ENCODE results near the gene SLC41A1. TPM values are rescaled to one million over a fixed set of nuclear protein-coding genes. Genes with fewer than 3 reads are reported as not detected.

The SLC41A1 gene
- total and polyA plus RNA-seq, 9 of the 15 experiments (the other 6 are each of a cell fraction or from before 2014, with no cell fraction given), result 4.1 to 29.3 (median 11.4) TPM

DNA sequence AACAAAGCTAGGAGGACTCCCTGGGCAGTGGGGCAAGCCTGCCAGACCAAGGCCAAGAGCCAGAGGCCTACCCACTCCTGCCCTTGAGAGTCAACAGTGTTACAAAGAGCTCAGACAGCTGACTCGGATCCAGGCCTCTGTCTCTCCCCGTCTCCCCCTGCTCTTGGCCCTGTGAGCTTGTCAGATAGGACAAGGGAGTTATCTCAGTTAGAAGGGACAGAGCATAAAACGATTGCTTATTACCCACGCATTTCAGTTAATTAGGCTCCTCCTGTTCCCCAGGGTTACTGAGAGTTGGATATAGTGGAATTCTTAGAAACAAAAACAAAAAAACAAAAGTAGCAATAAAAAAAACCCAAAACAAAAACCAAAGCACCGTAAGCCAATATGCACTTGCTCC, 1.3 kb downstream of the SLC41A1 start (continued):
- TF ChIP-seq, protein P1, sequence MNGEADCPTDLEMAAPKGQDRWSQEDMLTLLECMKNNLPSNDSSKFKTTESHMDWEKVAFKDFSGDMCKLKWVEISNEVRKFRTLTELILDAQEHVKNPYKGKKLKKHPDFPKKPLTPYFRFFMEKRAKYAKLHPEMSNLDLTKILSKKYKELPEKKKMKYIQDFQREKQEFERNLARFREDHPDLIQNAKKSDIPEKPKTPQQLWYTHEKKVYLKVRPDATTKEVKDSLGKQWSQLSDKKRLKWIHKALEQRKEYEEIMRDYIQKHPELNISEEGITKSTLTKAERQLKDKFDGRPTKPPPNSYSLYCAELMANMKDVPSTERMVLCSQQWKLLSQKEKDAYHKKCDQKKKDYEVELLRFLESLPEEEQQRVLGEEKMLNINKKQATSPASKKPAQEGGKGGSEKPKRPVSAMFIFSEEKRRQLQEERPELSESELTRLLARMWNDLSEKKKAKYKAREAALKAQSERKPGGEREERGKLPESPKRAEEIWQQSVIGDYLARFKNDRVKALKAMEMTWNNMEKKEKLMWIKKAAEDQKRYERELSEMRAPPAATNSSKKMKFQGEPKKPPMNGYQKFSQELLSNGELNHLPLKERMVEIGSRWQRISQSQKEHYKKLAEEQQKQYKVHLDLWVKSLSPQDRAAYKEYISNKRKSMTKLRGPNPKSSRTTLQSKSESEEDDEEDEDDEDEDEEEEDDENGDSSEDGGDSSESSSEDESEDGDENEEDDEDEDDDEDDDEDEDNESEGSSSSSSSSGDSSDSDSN (IDR thresholded peaks at IDR 0.05; ENCODE audit: borderline replicate concordance in 1 of 2, low read depth in 2 of 2, low read length in 2 of 2), result peak in 1 of 2 experiments; percentile 74; a peak in 1 of 4 replicates
- peak; percentile 58; the same call in 1 of the 2 replicates for TF ChIP-seq SMARCE1 (IDR thresholded peaks at IDR 0.05)
- TF ChIP-seq ZNF436 (CRISPR knock-in tag; IDR thresholded peaks at IDR 0.05), result no peak
- no peak for TF ChIP-seq SPI1 (IDR thresholded peaks at IDR 0.05; ENCODE audit: borderline replicate concordance, low read depth, low read length)
- TF ChIP-seq FOXA3 (CRISPR knock-in tag; conservative IDR thresholded peaks at IDR 0.05 in 1 of 2, IDR thresholded peaks at IDR 0.05 in 1 of 2), result 0 out of 4 replicates have a peak, but pooled peaks of 1 of the 2 experiments have one; percentile 32
- TF ChIP-seq TEAD4 (IDR thresholded peaks at IDR 0.05; ENCODE audit: low read length), result peak; percentile 88
- no peak for TF ChIP-seq TEAD4 (CRISPR knock-in tag; IDR thresholded peaks at IDR 0.05; ENCODE audit: borderline replicate concordance)
- TF ChIP-seq MTA3 (IDR thresholded peaks at IDR 0.05; ENCODE audit: borderline replicate concordance), result peak; percentile 62; the same call in 1 of the 2 replicates
- TF ChIP-seq GATA2 (CRISPR knock-in tag; IDR thresholded peaks at IDR 0.05), result peak; percentile 18; the same call in 1 of the 2 replicates
- TF ChIP-seq PHF21A (IDR thresholded peaks at IDR 0.05; ENCODE audit: borderline replicate concordance, low read depth), result peak; percentile 48; the same call in 1 of the 2 replicates
- TF ChIP-seq RAD21 (CRISPR knock-in tag; conservative IDR thresholded peaks at IDR 0.05 in 1 of 2, IDR thresholded peaks at IDR 0.05 in 1 of 2), result no peak
- no peak for TF ChIP-seq ZNF212 (CRISPR knock-in tag; IDR thresholded peaks at IDR 0.05)
- TF ChIP-seq RBFOX2 (IDR thresholded peaks at IDR 0.05; ENCODE audit: low read depth, low read length), result no peak
- TF ChIP-seq ZKSCAN8 (CRISPR knock-in tag; IDR thresholded peaks at IDR 0.05), result no peak
- TF ChIP-seq PTRF (tag; IDR thresholded peaks at IDR 0.05), result no peak
- TF ChIP-seq NR1H2 (CRISPR knock-in tag; IDR thresholded peaks at IDR 0.05), result no peak
- TF ChIP-seq TOE1 (IDR thresholded peaks at IDR 0.05; ENCODE audit: borderline replicate concordance), result peak; percentile 30; the same call in 1 of the 2 replicates
- TF ChIP-seq TOE1 (CRISPR knock-in tag; IDR thresholded peaks at IDR 0.05; ENCODE audit: borderline replicate concordance, low read depth), result no peak
- TF ChIP-seq MTA1 (IDR thresholded peaks at IDR 0.05; ENCODE audit: borderline replicate concordance), result peak; percentile 43; the same call in 1 of the 2 replicates
- TF ChIP-seq, protein P2, sequence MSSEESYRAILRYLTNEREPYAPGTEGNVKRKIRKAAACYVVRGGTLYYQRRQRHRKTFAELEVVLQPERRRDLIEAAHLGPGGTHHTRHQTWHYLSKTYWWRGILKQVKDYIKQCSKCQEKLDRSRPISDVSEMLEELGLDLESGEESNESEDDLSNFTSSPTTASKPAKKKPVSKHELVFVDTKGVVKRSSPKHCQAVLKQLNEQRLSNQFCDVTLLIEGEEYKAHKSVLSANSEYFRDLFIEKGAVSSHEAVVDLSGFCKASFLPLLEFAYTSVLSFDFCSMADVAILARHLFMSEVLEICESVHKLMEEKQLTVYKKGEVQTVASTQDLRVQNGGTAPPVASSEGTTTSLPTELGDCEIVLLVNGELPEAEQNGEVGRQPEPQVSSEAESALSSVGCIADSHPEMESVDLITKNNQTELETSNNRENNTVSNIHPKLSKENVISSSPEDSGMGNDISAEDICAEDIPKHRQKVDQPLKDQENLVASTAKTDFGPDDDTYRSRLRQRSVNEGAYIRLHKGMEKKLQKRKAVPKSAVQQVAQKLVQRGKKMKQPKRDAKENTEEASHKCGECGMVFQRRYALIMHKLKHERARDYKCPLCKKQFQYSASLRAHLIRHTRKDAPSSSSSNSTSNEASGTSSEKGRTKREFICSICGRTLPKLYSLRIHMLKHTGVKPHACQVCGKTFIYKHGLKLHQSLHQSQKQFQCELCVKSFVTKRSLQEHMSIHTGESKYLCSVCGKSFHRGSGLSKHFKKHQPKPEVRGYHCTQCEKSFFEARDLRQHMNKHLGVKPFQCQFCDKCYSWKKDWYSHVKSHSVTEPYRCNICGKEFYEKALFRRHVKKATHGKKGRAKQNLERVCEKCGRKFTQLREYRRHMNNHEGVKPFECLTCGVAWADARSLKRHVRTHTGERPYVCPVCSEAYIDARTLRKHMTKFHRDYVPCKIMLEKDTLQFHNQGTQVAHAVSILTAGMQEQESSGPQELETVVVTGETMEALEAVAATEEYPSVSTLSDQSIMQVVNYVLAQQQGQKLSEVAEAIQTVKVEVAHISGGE (CRISPR knock-in tag; IDR thresholded peaks at IDR 0.05), result peak in 1 of 3 experiments; percentile 41; a peak in 1 of 6 replicates
- peak; percentile 84 for TF ChIP-seq ARID1B (IDR thresholded peaks at IDR 0.05)
- TF ChIP-seq ZFX (CRISPR knock-in tag; IDR thresholded peaks at IDR 0.05), result peak; percentile 57
- 0 out of 2 replicates have a peak, but pooled peaks have one; percentile 4 for TF ChIP-seq MAFK (IDR thresholded peaks at IDR 0.05; ENCODE audit: low read length)
- TF ChIP-seq TRIM24 (IDR thresholded peaks at IDR 0.05), result peak; percentile 9 to 50; a peak in 1 of 4 replicates

Data from K562 (cell line).